Neural crest cell (in vitro differentiated cells): ENCODE measurements around the gene CCDC70. TPM values are rescaled to one million over a fixed set of nuclear protein-coding genes. Genes with fewer than 3 reads are reported as not detected.

ENCODE experiments used
- DNase-seq: peaks from one replicate; pipeline ENCODE4 v3.0.0; 2021; ENCODE audit warnings: low read depth, mixed read lengths, low spot score
- H3K27ac Mint-ChIP-seq: one replicate; pipeline ENCODE4 v1.8.0; 2021; ENCODE audit warnings: mild to moderate bottlenecking, mixed read lengths; ENCODE audit not compliant: unreplicated experiment
- H3K27me3 Mint-ChIP-seq: 2 replicates; pipeline ENCODE4 v1.8.0; 2021; ENCODE audit warnings: low read depth, mild to moderate bottlenecking, mixed read lengths
- H3K36me3 Mint-ChIP-seq: 2 replicates; pipeline ENCODE4 v1.8.0; 2021; ENCODE audit warnings: low read depth, mild to moderate bottlenecking, mixed read lengths
- H3K4me1 Mint-ChIP-seq: 2 replicates; pipeline ENCODE4 v1.8.0; 2021; ENCODE audit warnings: mixed read lengths
- H3K4me3 Mint-ChIP-seq: one replicate; pipeline ENCODE4 v1.8.0; 2021; ENCODE audit warnings: mild to moderate bottlenecking, mixed read lengths
- H3K9me3 Mint-ChIP-seq: 2 replicates; pipeline ENCODE4 v1.8.0; 2021; ENCODE audit warnings: mixed read lengths
- total RNA-seq: library from RNA; stranded (reverse); gene quantifications from 2 replicates; pipeline ENCODE4 v1.2.1, GENCODE V29; 2021
- TF ChIP-seq, protein P1 (sequence below): fragments of 200-600 bp; sonication (generic); conservative IDR thresholded peaks from 2 replicates; pipeline ENCODE4 v1.5.0; 2021; ENCODE audit warnings: antibody characterized with exemption, mild to moderate bottlenecking

The CCDC70 gene
- total RNA-seq, 1 donor from 2014 or later = not detected

DNA sequence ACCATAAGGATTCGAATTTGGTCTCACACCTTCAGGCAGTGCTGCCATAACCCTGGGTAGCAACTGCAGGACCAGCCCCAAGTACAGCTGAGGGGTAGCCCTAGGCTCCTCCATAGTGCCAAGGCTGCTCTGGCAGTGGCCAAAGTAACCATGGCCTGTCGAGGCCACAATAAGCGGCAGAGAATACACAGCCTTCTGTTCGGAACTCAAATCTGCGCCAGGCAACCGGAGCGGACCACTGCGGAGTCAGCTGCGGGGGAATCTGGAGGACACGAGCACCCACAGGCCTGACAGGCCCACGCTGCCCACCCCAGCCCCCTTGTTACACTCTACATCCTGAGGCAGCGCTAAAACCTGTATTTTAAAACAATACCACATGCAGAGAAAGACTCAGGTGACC, 48.7 kb downstream of the CCDC70 start:
- no peak overlapping the region for H3K4me3 Mint-ChIP-seq
- DNase-seq = no peak

DNA sequence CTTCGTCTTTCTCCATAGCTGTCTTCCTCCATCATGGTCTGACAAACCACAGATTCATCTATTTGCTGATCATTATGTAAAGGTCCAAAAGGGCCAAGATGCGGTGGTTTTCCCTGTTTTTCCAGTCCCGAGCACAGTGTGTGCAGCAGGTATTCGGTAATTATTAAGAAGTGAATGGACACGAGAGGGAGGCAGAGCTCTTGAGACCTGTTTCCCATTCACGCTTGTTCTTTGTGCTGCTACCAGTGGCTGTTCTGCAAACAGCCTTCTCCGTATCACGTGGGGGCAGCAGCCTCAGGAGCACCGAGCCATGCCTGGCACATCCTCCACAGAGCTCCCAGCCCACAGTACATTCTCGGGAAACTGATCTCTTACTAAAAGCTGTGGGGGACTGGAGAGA, 50.3 kb downstream of the CCDC70 start:
- Mint-ChIP-seq H3K4me1 (peaks cover 9% of the 10 kb centered on the region), H3K27ac (no peak overlapping the region), H3K27me3 (no peaks in the 10 kb centered on the region), H3K36me3 (no peaks in the 10 kb centered on the region), H3K9me3 (no peaks in the 10 kb centered on the region), H3K4me3 (no peak overlapping the region)
- DNase-seq = no peak
- TF ChIP-seq, protein P1, sequence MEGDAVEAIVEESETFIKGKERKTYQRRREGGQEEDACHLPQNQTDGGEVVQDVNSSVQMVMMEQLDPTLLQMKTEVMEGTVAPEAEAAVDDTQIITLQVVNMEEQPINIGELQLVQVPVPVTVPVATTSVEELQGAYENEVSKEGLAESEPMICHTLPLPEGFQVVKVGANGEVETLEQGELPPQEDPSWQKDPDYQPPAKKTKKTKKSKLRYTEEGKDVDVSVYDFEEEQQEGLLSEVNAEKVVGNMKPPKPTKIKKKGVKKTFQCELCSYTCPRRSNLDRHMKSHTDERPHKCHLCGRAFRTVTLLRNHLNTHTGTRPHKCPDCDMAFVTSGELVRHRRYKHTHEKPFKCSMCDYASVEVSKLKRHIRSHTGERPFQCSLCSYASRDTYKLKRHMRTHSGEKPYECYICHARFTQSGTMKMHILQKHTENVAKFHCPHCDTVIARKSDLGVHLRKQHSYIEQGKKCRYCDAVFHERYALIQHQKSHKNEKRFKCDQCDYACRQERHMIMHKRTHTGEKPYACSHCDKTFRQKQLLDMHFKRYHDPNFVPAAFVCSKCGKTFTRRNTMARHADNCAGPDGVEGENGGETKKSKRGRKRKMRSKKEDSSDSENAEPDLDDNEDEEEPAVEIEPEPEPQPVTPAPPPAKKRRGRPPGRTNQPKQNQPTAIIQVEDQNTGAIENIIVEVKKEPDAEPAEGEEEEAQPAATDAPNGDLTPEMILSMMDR = no peak

More for the DNA sequence above, 48.7 kb downstream of the CCDC70 start:
- Mint-ChIP-seq H3K4me1 (peaks cover 15% of the 10 kb centered on the region), H3K27me3 (no peaks in the 10 kb centered on the region), H3K36me3 (no peaks in the 10 kb centered on the region), H3K9me3 (no peaks in the 10 kb centered on the region), H3K27ac (no peak overlapping the region)
- TF ChIP-seq, protein P1 = no peak

DNA sequence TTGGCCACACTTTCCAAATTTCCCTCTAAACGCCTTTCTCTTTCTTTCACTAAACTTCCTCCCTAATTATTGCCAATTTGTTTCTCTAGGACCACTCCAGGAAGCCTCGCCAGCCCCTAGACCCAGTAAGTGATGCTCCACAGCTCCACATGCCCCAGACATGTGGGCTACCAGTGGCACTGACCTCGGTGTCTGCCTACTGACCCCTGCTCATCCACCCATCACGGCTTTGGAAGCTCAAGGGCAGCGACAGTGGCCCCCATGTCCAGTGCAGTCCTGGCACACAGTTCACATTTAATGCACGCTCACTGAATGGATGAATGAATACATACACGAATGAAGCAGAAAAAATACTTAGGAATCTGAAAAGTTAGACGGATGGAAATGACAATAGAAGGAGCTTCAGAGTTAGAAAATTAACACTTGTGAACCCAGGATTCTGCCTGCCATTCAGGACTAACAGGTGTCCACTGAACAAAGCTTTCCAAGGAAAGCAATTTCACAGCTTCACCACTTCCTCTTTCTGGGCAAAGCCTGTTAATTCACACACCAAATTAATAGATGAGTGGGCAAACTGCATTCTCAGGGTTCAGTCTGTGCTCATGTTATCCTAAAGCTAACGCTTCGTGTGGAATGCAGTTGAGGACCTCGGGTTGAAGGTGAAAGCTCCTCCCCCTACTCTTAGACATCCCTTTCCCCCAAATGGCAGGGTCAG, 50.9 kb downstream of the CCDC70 start:
- Mint-ChIP-seq H3K4me1 (peaks cover 9% of the 10 kb centered on the region), H3K4me3 (no peak overlapping the region), H3K9me3 (no peaks in the 10 kb centered on the region), H3K36me3 (no peaks in the 10 kb centered on the region), H3K27ac (no peak overlapping the region), H3K27me3 (no peaks in the 10 kb centered on the region)
- TF ChIP-seq, protein P1 = no peak
- no peak for DNase-seq

DNA sequence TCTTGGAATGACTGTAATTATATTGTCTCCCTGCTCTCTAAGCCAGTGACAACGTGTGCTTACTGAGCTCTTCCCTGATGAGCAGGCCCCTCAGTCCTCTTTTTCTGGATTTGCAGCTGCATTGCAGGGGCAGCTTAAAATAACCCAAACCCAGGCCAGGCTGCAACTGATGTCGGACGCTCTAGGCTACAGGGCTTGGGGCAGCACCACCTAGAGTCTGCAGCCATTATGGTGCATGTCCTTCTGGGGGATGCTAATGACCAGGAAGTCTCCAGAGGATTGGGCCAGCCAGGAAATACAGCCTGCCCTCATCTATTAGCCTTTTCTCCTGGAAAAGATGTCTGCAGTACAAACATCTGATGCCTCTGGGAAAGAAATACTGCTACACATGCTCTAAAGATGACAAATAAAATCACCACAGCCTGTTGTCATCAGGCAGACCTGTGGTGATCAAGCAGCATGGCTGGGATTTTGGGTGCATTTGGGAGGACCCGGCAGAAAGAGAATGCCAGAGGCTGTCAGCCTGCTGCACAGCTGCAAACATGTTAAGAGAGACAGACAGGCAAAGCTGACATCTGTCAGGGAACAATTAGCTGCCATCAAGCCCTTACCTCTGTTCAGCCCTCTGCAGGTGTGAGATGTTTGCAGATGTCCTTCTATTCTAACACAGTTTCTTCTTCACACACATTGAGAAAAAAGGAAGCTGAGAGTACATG, 51.8 kb downstream of the CCDC70 start:
- TF ChIP-seq, protein P1 = no peak
- H3K4me3 Mint-ChIP-seq = no peak overlapping the region
- no peaks in the 10 kb centered on the region for H3K9me3 Mint-ChIP-seq
- H3K36me3 Mint-ChIP-seq = no peaks in the 10 kb centered on the region
- H3K4me1 Mint-ChIP-seq = peaks cover 9% of the 10 kb centered on the region
- H3K27me3 Mint-ChIP-seq = no peaks in the 10 kb centered on the region
- no peak overlapping the region for H3K27ac Mint-ChIP-seq
- no peak for DNase-seq

DNA sequence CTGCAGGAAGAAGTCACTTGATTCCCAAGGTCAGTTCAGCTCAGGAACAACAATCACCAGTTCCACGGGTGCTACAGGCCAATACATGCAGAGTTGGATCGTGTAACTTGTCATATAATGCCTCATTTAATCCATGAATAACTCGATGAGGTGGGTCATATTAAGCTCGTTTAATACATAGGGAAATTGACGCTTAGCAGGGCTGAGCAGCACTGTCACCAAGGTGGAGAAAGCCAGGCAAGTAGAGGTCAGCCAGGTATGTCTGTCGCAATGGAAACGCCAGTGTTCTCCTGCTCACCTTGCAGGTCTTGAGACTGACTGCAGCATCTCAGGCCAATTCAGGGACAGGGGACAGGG, 52.3 kb downstream of the CCDC70 start:
- no peaks in the 10 kb centered on the region for H3K9me3 Mint-ChIP-seq
- H3K36me3 Mint-ChIP-seq = no peaks in the 10 kb centered on the region
- DNase-seq = no peak
- peaks cover 9% of the 10 kb centered on the region for H3K4me1 Mint-ChIP-seq
- no peaks in the 10 kb centered on the region for H3K27me3 Mint-ChIP-seq
- no peak overlapping the region for H3K27ac Mint-ChIP-seq
- TF ChIP-seq, protein P1 = no peak
- no peak overlapping the region for H3K4me3 Mint-ChIP-seq

Other genes with a start within 250 kb of the CCDC70 start
- gene DHRS12, start 57.8 kb upstream of the CCDC70 start, total RNA-seq = 8.8 and 9.3 TPM in 2 replicates
- 0.26 TPM in 1 of 2 replicates, not detected in the other for gene TMEM272, start 16.8 kb upstream of the CCDC70 start, total RNA-seq
- 11.0 and 11.6 TPM in 2 replicates for gene ATP7B, start 149.5 kb downstream of the CCDC70 start, total RNA-seq
- 34.0 and 37.8 TPM in 2 replicates for gene ALG11, start 150.4 kb downstream of the CCDC70 start, total RNA-seq
- 19.7 and 20.5 TPM in 2 replicates for gene UTP14C, start 162.7 kb downstream of the CCDC70 start, total RNA-seq